Measurements from ENCODE around the gene RPTOR.
"Not testable (repeated sequence)": the region's sequence is repeated elsewhere in the genome, so short reads cannot be mapped to it uniquely, and the experiment has no call there.

RPTOR gene

DNA sequence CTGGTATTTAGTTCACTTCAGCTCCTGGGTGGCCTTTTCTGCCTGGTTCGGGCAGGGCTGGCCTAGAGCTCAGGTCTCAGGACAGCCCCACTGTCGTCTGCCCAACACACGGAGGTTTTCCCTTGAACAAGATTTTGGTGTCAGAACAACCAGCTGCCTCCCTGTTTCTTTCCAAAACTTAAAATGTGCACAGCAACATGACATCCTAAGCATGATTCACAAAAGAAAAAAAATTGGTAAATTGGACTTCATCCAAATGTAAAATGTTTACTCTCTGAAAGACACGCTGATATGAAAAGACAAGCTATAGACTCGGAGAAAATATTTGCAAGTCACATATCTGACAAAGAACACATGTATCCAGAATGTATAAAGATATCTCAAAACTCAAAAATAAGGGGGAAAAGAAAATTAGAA lies 249.2 kb downstream of the RPTOR start:
- peaks cover 77% of the 10 kb centered on the region for H3K36me3 Mint-ChIP-seq (ENCODE audit: low read depth)
- no peaks in the 10 kb centered on the region for H3K9me3 Mint-ChIP-seq
- H3K4me3 Mint-ChIP-seq = no peak overlapping the region
- H3K27me3 Mint-ChIP-seq = no peaks in the 10 kb centered on the region
- peaks cover 69% of the 10 kb centered on the region for H3K4me1 Mint-ChIP-seq (ENCODE audit: low read depth)
- H3K27ac Mint-ChIP-seq = peak overlapping the region; percentile 23
- peak; percentile 20 for DNase-seq

DNA sequence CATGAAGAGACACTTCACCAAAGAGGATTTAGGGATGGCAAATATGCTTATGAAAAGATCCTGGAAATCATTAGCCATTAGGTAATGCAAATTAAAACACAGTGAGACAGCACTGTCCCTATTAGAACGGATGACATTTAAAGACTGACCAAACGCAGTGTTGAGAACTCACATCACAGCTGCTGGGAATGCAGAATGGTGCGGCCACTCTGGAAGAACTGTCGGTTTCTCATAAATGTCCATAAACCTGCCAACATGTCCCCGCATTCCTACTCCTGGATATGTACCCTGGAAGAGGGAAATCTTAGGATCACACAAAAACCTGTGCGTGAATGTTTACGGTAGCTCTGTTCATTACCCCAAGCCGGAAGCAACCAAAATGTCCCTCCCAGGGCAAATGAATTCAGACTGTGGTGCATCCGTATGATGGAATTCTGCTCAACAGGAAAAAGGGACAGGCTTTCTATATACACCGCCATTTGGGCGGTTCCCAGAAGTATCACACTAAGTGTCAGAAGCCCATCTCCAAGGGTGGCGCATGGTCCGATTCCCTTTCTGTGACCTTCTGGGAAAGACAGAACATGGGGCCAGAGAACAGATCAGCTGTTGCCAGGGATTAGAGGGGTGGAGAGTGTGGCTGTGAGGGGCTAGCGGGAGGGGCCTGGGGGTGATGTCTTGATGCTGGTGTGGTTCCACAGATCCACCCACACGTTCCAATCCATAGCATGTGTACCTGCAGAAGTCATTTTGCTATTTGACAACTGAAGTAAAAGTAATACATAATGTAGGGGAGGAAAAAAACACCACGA lies 249.8 kb downstream of the RPTOR start:
- Mint-ChIP-seq H3K36me3 (ENCODE audit: low read depth) (peaks cover 82% of the 10 kb centered on the region), H3K27me3 (no peaks in the 10 kb centered on the region), H3K4me3 (no peak overlapping the region), H3K27ac (peak overlapping the region; percentile 33), H3K9me3 (no peaks in the 10 kb centered on the region), H3K4me1 (ENCODE audit: low read depth) (peaks cover 67% of the 10 kb centered on the region)
- peak; percentile 13 for DNase-seq

DNA sequence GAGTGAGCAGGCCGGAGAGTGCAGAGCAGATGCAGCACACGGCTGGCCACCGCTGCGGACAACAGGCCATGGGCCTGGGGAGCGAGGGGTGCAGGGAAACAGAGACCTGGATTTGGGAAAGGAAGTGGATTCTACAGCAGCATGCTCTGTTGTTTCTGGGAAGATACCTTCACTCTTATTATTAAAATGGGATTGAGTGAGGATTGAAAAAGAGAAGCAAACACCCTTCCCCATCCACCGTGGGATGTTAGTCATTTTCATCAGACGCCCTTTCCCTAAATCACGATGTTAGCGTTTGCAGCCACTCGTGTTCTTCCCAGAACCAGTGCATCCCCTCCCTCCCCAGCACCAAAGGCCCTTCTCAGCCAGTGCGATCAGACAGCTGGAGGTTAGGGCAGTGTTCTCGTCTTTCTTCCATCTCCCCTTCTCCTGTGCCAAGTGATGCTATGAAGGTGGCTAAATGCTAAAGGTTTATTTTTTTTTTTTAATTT lies 250.5 kb downstream of the RPTOR start:
- DNase-seq = peak; percentile 19
- peaks cover 61% of the 10 kb centered on the region for H3K4me1 Mint-ChIP-seq (ENCODE audit: low read depth)
- no peaks in the 10 kb centered on the region for H3K9me3 Mint-ChIP-seq
- no peaks in the 10 kb centered on the region for H3K27me3 Mint-ChIP-seq
- H3K4me3 Mint-ChIP-seq = no peak overlapping the region
- peaks cover 82% of the 10 kb centered on the region for H3K36me3 Mint-ChIP-seq (ENCODE audit: low read depth)
- peak overlapping the region; percentile 33 for H3K27ac Mint-ChIP-seq

GRCh38 chr17:80795754-80796153 lies 251.1 kb downstream of the RPTOR start:
- peak; percentile 17 for DNase-seq
- H3K36me3 Mint-ChIP-seq (ENCODE audit: low read depth) = peaks cover 80% of the 10 kb centered on the region
- H3K27ac Mint-ChIP-seq = peak overlapping the region; percentile 85
- no peaks in the 10 kb centered on the region for H3K9me3 Mint-ChIP-seq
- H3K4me1 Mint-ChIP-seq (ENCODE audit: low read depth) = peaks cover 60% of the 10 kb centered on the region
- no peaks in the 10 kb centered on the region for H3K27me3 Mint-ChIP-seq
- no peak overlapping the region for H3K4me3 Mint-ChIP-seq

DNA sequence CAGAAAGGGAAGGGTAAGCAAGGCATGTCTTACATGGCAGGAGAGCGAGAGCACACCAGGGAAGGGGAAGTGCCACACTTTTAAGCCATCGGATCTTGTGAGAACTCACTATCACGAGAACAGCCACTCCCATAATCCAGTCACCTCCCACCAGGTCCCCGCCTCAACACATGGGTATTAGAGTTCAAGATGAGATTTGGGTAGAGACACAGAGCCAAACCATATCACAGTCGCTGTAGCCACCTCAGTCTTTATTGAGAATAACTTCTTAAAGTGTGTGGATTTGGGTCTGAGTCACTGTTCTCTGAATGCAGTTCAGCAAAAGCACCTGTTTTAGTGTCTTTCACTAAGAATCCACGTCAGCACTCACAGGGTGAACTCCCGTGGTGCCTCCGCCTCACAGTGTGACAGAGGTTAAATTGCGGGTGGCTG lies 251.8 kb downstream of the RPTOR start:
- peaks cover 53% of the 10 kb centered on the region for H3K4me1 Mint-ChIP-seq (ENCODE audit: low read depth)
- H3K27ac Mint-ChIP-seq = peak overlapping the region; percentile 85
- no peaks in the 10 kb centered on the region for H3K27me3 Mint-ChIP-seq
- H3K9me3 Mint-ChIP-seq = no peaks in the 10 kb centered on the region
- peaks cover 78% of the 10 kb centered on the region for H3K36me3 Mint-ChIP-seq (ENCODE audit: low read depth)
- H3K4me3 Mint-ChIP-seq = no peak overlapping the region
- peak; percentile 34 for DNase-seq

GRCh38 chr17:80797222-80797621 lies 252.6 kb downstream of the RPTOR start:
- H3K27ac Mint-ChIP-seq, H3K9me3 Mint-ChIP-seq: not testable (repeated sequence)

GRCh38 chr17:80797741-80798594 lies 253.3 kb downstream of the RPTOR start:
- H3K4me3 Mint-ChIP-seq = no peak overlapping the region
- peak; percentile 25 for DNase-seq
- H3K36me3 Mint-ChIP-seq (ENCODE audit: low read depth) = peaks cover 68% of the 10 kb centered on the region
- peaks cover 39% of the 10 kb centered on the region for H3K4me1 Mint-ChIP-seq (ENCODE audit: low read depth)
- no peaks in the 10 kb centered on the region for H3K27me3 Mint-ChIP-seq
- no peaks in the 10 kb centered on the region for H3K9me3 Mint-ChIP-seq
- H3K27ac Mint-ChIP-seq = no peak overlapping the region

More at GRCh38 chr17:80797222-80797621, 252.6 kb downstream of the RPTOR start:
- peak; percentile 7 for DNase-seq
- H3K27me3 Mint-ChIP-seq, H3K4me3 Mint-ChIP-seq: not testable (repeated sequence)
- H3K4me1 Mint-ChIP-seq (ENCODE audit: low read depth) = peaks cover 45% of the 10 kb centered on the region
- H3K36me3 Mint-ChIP-seq (ENCODE audit: low read depth) = peaks cover 74% of the 10 kb centered on the region

DNA sequence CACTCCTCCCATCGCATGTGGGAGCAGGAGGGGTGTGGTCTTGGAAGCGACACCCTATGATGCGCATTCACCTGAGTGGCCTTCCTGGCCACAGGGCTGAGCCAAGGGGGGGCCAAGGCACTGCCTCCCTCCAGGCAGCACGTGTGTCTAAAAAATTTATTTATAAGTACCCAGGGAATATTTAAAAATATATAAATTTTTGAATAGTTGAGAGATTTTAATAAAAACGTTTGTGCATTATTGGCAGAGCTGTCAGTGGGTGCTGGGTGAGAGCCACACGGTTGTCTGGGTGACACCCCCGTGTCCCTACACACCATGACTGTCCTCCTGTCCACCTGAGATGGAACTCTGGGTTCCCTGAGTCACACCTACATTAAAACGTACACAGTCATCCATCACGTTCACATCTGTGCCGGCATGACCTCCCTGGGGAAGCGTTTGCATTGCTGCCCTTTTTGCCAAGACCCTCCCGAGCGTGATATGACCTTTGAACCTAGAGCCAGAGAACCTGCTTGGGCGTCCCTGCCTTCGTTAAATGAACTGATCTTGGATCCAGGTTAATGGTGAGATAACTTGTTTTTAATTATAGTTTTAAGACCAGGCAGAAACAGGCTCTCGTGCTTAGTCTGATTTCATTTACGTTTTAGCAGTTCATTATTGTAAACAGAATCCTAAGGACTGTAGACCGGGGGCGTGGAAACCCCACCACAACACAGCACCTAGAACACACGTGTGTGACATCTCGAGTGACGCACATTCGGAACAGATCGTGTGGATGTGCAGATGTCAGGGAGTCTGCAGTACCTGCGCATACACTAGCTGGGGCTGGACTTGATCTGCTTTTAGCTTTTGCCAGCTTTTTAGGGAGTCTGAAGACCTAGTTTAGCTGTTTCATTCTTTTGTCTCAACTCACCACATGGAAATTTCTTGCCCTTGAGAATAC lies 254.2 kb downstream of the RPTOR start:
- Mint-ChIP-seq H3K36me3 (ENCODE audit: low read depth) (peaks cover 64% of the 10 kb centered on the region), H3K9me3 (no peaks in the 10 kb centered on the region), H3K4me1 (ENCODE audit: low read depth) (peaks cover 36% of the 10 kb centered on the region), H3K4me3 (no peak overlapping the region), H3K27me3 (no peaks in the 10 kb centered on the region), H3K27ac (no peak overlapping the region)
- DNase-seq = peak; percentile 20

DNA sequence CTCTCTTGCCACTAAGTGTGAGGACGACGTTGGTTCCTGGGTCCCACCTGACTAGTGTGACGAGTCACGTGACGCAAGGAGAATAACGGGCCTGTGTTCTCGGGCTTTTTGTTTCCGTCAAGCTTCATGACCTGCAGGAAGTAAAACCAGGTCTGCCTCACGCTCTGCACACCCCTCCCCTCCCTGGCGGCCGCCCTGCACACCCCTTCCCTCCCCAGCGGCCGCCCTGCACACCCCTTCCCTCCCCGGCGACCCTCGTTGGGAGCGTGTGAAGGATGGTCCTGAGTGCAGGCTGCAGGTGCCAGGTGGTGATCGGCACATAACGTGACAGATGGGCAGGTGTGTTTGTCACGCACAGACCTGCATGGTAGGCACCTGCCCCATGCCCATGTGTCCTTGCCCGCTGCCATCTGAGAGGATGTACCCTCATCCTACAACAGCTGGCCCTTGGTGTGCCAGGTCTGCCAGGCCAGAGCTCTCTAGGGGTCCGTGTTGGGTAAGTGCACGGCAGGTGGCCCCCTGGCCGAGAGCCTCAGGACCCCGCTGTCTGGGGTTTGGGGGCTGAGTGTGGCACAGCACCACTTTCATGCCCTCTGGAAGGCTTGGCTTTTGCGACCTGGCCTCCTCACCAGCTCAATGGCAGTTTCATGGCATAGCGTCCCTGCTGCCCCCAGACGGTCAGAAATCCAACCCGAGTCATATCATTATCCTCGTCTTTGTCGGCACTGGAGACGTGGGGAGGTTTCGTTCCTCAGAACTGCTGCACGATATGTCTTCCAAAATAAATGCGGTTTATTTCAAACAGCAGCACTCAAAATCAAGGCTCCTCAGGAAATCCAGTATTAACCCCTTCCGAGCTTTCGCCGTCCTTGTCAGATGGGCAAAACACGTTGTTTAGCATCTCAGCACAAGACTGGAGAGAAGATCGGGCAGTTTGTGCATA lies 255.2 kb downstream of the RPTOR start:
- peaks cover 64% of the 10 kb centered on the region for H3K36me3 Mint-ChIP-seq (ENCODE audit: low read depth)
- no peaks in the 10 kb centered on the region for H3K9me3 Mint-ChIP-seq
- H3K27me3 Mint-ChIP-seq = no peaks in the 10 kb centered on the region
- DNase-seq = peak; percentile 23
- no peak overlapping the region for H3K27ac Mint-ChIP-seq
- H3K4me3 Mint-ChIP-seq = no peak overlapping the region
- H3K4me1 Mint-ChIP-seq (ENCODE audit: low read depth) = peaks cover 38% of the 10 kb centered on the region

- Mint-ChIP-seq H3K9me3 (peaks cover 2% of the 10 kb centered on the region), H3K4me1 (ENCODE audit: low read depth) (peaks cover 39% of the 10 kb centered on the region), H3K36me3 (ENCODE audit: low read depth) (peaks cover 65% of the 10 kb centered on the region), H3K27me3 (no peaks in the 10 kb centered on the region), H3K27ac (no peak overlapping the region), H3K4me3 (no peak overlapping the region)
- peak; percentile 13 for DNase-seq
Measured at GRCh38 chr17:80800481-80801391, 256.1 kb downstream of the RPTOR start.

DNA sequence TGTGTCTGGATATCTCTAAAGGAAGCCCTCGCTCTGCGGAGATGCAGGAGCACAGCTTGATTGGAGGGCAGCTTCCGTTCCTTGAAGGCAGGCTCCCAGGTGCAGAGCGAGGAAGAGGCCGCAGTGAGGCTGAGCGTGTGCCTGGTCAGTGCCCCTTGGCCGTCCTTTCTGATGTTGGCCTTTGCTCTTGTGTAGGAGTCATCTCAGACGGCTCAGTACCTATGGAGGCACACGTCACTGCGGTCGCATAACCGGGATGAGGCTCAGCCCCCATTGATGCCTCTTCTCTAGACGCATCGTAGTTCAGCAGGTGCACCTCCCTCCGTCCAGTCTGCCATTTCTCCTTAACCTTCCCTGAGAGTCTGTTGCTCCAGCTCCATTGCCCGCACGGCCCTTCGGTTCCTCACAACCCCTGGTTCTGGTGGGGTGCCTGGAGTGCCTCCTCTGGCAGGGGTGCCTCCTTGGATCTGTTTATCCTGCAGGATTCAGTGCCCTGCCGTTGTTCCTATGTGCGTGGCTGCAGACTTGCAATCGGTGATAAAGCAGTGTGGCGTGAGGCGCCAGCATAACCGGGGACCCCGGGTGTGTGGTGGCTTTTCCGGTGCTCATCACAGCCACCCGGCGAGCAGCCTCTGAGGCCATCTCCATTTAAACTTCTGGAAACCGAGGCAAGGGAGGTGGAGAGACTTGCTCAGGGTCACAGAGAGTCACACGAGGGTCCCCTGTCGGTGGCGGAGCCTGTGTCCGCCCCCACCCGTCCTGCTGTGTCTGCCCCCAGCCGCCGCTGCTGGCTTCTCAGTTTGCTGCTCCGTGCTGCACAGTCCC lies 258.2 kb downstream of the RPTOR start:
- DNase-seq = peak; percentile 20
- H3K4me3 Mint-ChIP-seq = no peak overlapping the region
- H3K27me3 Mint-ChIP-seq = no peaks in the 10 kb centered on the region
- no peak overlapping the region for H3K27ac Mint-ChIP-seq
- H3K9me3 Mint-ChIP-seq = peaks cover 18% of the 10 kb centered on the region
- peaks cover 29% of the 10 kb centered on the region for H3K4me1 Mint-ChIP-seq (ENCODE audit: low read depth)
- peaks cover 63% of the 10 kb centered on the region for H3K36me3 Mint-ChIP-seq (ENCODE audit: low read depth)

Data from activated T-cell treated with anti-CD3 and anti-CD28 coated beads, Interleukin-2, amount 50 U/mL, for 24 hours (primary cell).